ENCODE results near the gene ATG4C.
"Not testable (repeated sequence)": the region's sequence is repeated elsewhere in the genome, so short reads cannot be mapped to it uniquely, and the experiment has no call there.

Gene ATG4C

GRCh38 chr1:62783736-62784508 is at the start of gene ATG4C:
ATG4C (plus strand) TSS chr1:62784132; CDS start chr1:62803787, 19,655 bp downstream.
- DNase-seq (ENCODE audit: low spot score), result peak; percentile 93

GRCh38 chr1:62735491-62736171 is 48.3 kb upstream of the ATG4C start:
- DNase-seq (ENCODE audit: low spot score), result no peak

GRCh38 chr1:62740701-62741100 is 43.2 kb upstream of the ATG4C start:
- DNase-seq (ENCODE audit: low spot score), result not testable (repeated sequence)

GRCh38 chr1:62744611-62745577 is 39.0 kb upstream of the ATG4C start:
- no peak for DNase-seq (ENCODE audit: low spot score)

- DNase-seq (ENCODE audit: low spot score), result peak; percentile 34
Observed at GRCh38 chr1:62746086-62746808, 37.7 kb upstream of the ATG4C start.

- no peak for DNase-seq (ENCODE audit: low spot score)
Observed at GRCh38 chr1:62746809-62747138, 37.2 kb upstream of the ATG4C start.

GRCh38 chr1:62753031-62753965 is 30.6 kb upstream of the ATG4C start:
- no peak for DNase-seq (ENCODE audit: low spot score)

GRCh38 chr1:62754938-62755337 is 29.0 kb upstream of the ATG4C start:
- not testable (repeated sequence) for DNase-seq (ENCODE audit: low spot score)

GRCh38 chr1:62756255-62756884 is 27.6 kb upstream of the ATG4C start:
- not testable (repeated sequence) for DNase-seq (ENCODE audit: low spot score)

GRCh38 chr1:62759232-62759875 is 24.6 kb upstream of the ATG4C start:
- not testable (repeated sequence) for DNase-seq (ENCODE audit: low spot score)

- not testable (repeated sequence) for DNase-seq (ENCODE audit: low spot score)
Observed at GRCh38 chr1:62760021-62760782, 23.7 kb upstream of the ATG4C start.

GRCh38 chr1:62761223-62761870 is 22.6 kb upstream of the ATG4C start:
- DNase-seq (ENCODE audit: low spot score), result not testable (repeated sequence)

- DNase-seq (ENCODE audit: low spot score), result not testable (repeated sequence)
Observed at GRCh38 chr1:62762027-62762426, 21.9 kb upstream of the ATG4C start.

GRCh38 chr1:62765981-62766380 is 18.0 kb upstream of the ATG4C start:
- no peak for DNase-seq (ENCODE audit: low spot score)

GRCh38 chr1:62768551-62768950 is 15.4 kb upstream of the ATG4C start:
- DNase-seq (ENCODE audit: low spot score), result not testable (repeated sequence)

GRCh38 chr1:62772607-62773295 is 11.2 kb upstream of the ATG4C start:
- no peak for DNase-seq (ENCODE audit: low spot score)

GRCh38 chr1:62774006-62774405 is 9.9 kb upstream of the ATG4C start:
- no peak for DNase-seq (ENCODE audit: low spot score)
